Measurements from ENCODE around the gene TAOK2.
A peak's percentile ranks its signal among the peaks of the same experiment; 100 is the strongest.

TAOK2 gene

DNA sequence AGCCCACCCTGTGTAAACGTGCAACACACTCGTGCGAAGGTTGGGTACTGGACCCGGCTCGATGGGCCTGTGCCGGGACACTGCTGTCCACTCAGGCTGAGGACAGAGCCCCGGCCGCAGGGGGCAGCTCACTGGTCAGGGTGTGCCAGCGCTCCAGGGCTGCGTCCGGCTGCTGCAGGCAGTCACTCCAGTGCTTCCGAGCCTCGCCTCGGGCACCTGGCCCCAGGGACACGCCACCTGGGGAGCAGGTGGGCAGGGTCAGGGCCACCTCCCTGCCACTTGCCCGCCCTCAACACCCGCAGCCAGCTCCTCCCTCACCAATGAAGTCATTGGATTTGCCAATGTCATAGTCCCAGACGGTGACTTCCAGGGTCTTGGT, 32.4 kb downstream of the TAOK2 start:
- TF ChIP-seq, protein P1, sequence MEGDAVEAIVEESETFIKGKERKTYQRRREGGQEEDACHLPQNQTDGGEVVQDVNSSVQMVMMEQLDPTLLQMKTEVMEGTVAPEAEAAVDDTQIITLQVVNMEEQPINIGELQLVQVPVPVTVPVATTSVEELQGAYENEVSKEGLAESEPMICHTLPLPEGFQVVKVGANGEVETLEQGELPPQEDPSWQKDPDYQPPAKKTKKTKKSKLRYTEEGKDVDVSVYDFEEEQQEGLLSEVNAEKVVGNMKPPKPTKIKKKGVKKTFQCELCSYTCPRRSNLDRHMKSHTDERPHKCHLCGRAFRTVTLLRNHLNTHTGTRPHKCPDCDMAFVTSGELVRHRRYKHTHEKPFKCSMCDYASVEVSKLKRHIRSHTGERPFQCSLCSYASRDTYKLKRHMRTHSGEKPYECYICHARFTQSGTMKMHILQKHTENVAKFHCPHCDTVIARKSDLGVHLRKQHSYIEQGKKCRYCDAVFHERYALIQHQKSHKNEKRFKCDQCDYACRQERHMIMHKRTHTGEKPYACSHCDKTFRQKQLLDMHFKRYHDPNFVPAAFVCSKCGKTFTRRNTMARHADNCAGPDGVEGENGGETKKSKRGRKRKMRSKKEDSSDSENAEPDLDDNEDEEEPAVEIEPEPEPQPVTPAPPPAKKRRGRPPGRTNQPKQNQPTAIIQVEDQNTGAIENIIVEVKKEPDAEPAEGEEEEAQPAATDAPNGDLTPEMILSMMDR (IDR thresholded peaks at IDR 0.05; ENCODE audit: borderline replicate concordance, insufficient read depth, low read depth, low read length): no peak
- no peak overlapping the region for H3K4me3 ChIP-seq (ENCODE audit: low read depth, low read length)

DNA sequence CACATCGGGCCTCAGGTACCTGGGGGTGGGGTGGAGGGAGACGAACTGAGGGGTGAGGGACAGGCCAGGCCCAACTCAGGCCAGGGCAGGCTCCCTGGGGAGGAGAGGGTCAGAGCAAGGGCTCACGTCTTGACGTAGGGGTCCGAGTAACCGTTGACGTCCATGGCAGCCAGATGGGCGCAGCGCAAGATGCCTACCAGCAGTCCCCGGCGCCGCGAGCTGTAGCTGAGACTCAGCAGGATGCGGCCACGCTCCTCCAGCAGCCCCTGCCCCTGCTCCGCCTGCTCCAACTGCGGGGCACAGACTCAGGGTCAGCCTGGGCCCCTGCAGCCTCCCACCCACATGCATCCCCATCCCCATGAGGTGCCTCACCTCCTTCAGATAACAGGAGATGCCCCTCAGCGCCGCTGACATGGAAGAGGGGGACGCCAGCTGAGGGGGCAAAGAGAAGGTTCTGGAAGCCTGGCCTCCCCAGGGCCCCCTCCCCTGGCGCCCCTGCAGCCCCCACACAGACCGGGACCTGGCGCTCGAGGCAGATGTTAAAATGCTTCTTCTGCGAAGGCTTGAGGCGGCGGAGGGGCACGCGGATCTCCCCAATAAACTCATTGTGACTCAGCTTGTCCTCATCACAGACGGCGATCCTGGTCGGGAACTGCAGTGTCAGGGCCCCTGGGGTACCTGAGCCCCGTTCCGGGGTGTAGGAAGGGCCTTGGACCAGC, 33.1 kb downstream of the TAOK2 start:
- H3K4me3 ChIP-seq (ENCODE audit: low read depth, low read length): no peak overlapping the region
- TF ChIP-seq, protein P1 (IDR thresholded peaks at IDR 0.05; ENCODE audit: borderline replicate concordance, insufficient read depth, low read depth, low read length): no peak

DNA sequence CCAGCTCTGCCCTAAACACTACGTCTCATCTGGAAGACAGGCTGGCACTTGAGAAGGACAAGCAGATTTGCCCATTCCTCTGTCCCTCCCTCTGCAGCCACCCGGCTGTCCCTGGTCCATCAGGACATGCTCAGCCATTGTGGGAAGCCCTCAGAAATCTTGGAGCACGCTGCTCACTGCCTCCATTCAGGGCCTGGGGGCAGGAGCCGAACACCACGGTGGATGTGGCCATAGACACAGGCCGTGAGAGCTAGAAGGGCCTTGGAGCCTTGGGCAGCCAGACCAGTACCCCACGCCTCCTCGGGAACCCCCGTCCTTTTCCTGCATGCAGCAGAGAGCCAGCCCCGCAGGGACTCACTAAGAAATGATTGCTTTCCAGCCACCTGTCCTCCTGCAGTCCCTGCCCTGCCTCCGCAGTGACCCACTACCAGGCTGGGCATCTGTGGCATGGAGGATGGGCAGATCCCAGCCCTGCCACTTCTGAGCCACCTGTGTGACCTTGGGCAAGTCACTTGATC, 33.8 kb downstream of the TAOK2 start:
- TF ChIP-seq, protein P1 (IDR thresholded peaks at IDR 0.05; ENCODE audit: borderline replicate concordance, insufficient read depth, low read depth, low read length): no peak

DNA sequence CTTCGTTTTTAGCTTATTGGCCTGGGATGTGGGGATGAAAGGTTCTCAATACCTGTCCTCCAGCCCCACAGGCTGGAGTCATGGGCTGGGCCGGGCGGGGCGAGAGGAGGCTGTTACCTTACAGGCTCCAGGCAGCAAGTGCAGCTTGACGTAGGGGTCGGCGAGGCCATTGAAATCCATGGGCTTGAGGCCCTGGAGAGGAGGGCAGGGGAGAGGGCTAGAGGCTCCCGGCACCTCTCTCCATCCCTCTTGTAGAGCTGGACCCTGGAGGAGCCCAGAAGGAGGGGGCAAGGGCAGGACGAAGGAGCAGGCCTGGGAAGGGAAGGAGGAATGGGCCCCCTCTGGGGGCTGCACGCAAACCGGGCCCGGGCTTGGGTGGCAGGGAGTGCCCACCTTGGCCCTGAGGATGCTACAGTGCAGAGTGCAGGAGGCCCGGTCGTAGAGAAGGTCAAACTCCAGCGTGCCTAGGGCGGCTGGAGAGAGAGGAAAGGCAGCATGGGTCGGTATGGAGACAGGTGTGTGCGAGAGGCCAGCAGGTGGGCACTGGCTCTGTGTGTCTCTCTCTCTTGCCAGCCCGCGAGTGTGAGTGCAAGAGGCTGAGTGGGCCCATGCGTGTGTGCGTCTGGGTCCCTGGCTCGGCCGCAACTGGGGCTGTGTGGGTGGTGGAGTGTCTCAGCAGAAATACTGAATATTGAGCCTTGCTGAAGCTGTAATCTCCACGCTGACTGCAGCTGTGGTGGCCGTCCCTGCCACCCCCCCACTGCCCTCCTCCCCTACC, 35.6 kb downstream of the TAOK2 start:
- no peak overlapping the region for H3K4me3 ChIP-seq (ENCODE audit: low read depth, low read length)
- TF ChIP-seq, protein P1 (IDR thresholded peaks at IDR 0.05; ENCODE audit: borderline replicate concordance, insufficient read depth, low read depth, low read length): no peak

More for the DNA sequence above, 33.8 kb downstream of the TAOK2 start:
- no peak overlapping the region for H3K4me3 ChIP-seq (ENCODE audit: low read depth, low read length)

DNA sequence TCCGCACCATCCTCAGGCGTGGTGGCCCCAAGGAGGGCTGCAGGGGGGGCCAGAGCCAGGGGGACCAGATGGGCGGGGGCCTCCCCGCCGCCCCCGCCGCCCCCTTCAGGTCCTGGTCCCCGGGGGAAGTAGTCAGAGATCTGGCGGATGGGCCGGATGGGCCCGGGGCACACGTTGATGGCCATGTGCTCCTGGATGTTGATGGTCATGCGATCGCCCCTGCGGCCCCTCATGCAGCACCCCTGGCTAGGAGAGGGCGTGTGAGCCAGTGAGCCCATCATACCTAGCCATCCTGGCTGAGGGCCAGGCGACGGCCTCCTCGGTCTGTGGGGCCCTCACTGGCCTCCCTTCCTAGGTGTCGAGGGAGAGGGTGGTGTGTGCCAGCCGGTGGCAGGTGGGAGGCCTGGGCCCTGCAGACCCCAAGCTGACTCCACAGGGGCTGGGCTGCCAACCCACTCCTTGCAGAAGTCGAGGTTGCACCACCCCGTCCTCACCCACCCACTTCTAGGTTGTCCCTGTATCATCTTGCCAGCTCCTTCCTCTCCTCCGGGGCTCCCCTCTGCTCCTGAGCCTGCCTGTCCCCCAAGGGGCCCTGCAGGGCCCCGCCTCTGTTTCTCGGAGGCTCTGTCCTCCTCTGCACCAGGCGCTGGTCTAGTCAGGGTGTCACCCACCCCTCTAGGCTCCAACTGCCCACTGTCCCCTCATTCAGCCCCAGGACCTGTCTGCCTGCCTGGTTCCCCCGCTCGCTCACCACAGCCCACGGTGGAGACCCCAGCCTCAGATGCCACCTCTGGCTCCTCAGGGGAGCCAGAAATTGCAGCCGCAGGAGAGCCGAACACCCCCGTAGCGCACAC, 36.5 kb downstream of the TAOK2 start:
- no peak overlapping the region for H3K4me3 ChIP-seq (ENCODE audit: low read depth, low read length)
- TF ChIP-seq, protein P1 (IDR thresholded peaks at IDR 0.05; ENCODE audit: borderline replicate concordance, insufficient read depth, low read depth, low read length): no peak

DNA sequence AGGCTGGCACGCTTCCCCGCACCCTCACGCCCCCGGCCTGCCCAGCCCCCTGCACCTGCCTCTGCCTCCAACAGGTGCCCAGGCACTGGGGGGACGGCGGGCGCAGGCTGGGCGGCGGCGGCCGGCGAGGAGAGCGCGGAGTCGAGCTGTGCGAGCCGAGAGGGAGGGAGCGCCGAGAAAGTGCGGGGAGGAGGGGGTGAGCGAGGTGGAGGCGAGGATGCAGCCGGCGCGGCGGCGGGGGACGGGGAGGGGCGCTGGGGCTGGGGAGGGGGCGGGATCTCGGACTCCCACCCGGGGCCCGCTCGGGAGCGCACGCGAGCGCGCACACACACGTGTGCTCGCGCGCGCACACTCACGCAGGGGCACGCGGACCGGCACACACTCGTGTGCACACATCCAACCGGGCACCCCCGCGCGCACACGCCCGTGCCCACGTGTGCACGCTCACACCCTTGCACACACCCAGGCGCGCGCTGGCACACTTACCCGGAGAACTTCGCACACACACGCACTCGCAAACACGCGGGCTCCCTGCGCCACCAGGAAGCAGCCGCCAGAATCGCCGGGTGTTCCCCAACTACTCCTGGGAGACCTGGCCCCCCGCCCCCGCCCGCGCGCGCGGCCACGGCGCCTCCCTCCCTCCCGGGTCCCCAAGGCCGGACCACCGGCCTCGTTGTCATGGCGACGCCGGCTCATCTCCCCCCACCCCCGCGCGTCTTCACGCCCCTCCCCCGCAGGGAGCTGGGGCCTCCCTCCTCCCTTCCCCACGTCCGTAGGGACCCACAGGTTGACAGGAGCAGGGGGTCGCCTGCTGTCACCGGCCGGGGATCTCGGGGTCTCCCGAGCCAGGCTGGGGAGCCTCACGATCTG, 37.4 kb downstream of the TAOK2 start, which contains the start of gene DOC2A:
Gene DOC2A (minus strand): TSS at position 184 of the 870 bp plus-strand sequence. CDS start 805 bp downstream, outside the sequence.
- TF ChIP-seq, protein P1 (IDR thresholded peaks at IDR 0.05; ENCODE audit: borderline replicate concordance, insufficient read depth, low read depth, low read length): no peak
- peak within 1 kb of the TSS; percentile 27 for H3K4me3 ChIP-seq (ENCODE audit: low read depth, low read length)
